Loucy (cell line): ENCODE data around the gene WWOX.

ENCODE experiments used
- H2AFZ ChIP-seq: fragments of 200-600 bp; sonication (generic); 2 replicates; pipeline ENCODE4 v1.6.0; 2016; ENCODE audit warnings: antibody characterized with exemption, mild to moderate bottlenecking, low read length, moderate library complexity
- H3F3A ChIP-seq: fragments of 200-600 bp; 2 replicates; pipeline ENCODE4 v1.6.0; 2016; ENCODE audit warnings: antibody characterized with exemption, low read depth, mild to moderate bottlenecking
- H3K27me3 ChIP-seq: fragments of 200-600 bp; sonication (generic); 2 replicates; pipeline ENCODE4 v1.6.1; 2014; ENCODE audit warnings: low read length, mild to moderate bottlenecking; ENCODE audit not compliant: insufficient read depth, poor library complexity, severe bottlenecking
- H3K36me3 ChIP-seq: fragments of 200-600 bp; sonication (generic); 2 replicates; pipeline ENCODE4 v1.6.1; 2016; ENCODE audit warnings: low read length; ENCODE audit not compliant: insufficient read depth
- H3K4me1 ChIP-seq: fragments of 200-600 bp; sonication (generic); 2 replicates; pipeline ENCODE4 v1.5.1; 2014; ENCODE audit warnings: low read length, mild to moderate bottlenecking; ENCODE audit not compliant: insufficient read depth, poor library complexity, severe bottlenecking
- H3K4me2 ChIP-seq: fragments of 200-600 bp; sonication (generic); 2 replicates; pipeline ENCODE4 v1.6.0; 2014; ENCODE audit warnings: antibody characterized with exemption, low read length, low read depth, mild to moderate bottlenecking; ENCODE audit not compliant: poor library complexity, severe bottlenecking
- H3K4me3 ChIP-seq: fragments of 200-600 bp; sonication (generic); 2 replicates; pipeline ENCODE4 v1.5.1; 2014; ENCODE audit warnings: low read length, mild to moderate bottlenecking, mixed read lengths; ENCODE audit not compliant: poor library complexity, severe bottlenecking
- H3K79me2 ChIP-seq: fragments of 200-600 bp; sonication (generic); 2 replicates; pipeline ENCODE4 v1.6.1; 2014; ENCODE audit warnings: low read length; ENCODE audit not compliant: insufficient read depth
- H3K9ac ChIP-seq: fragments of 200-600 bp; sonication (generic); 2 replicates; pipeline ENCODE4 v1.6.0; 2014; ENCODE audit warnings: mild to moderate bottlenecking, low read depth, low read length, moderate library complexity; ENCODE audit not compliant: poor library complexity, severe bottlenecking
- H3K9me2 ChIP-seq: fragments of 200-600 bp; sonication (generic); replicated peaks from 2 replicates; pipeline ENCODE4 v1.6.1; 2016; ENCODE audit warnings: low read depth, low read length, mixed read lengths
- H3K9me3 ChIP-seq: fragments of 200-600 bp; sonication (generic); 2 replicates; pipeline ENCODE4 v1.6.1; 2014; ENCODE audit warnings: mild to moderate bottlenecking, antibody characterized with exemption, low read length, low read depth; ENCODE audit not compliant: insufficient read depth
- H4K20me1 ChIP-seq: fragments of 200-600 bp; sonication (generic); 2 replicates; pipeline ENCODE4 v1.6.0; 2014; ENCODE audit warnings: antibody characterized with exemption, low read length, mild to moderate bottlenecking; ENCODE audit not compliant: insufficient read depth, poor library complexity, severe bottlenecking
- EZH2phosphoT487 ChIP-seq: fragments of 200-600 bp; IDR thresholded peaks from 2 replicates; pipeline ENCODE4 v1.6.1; 2018; ENCODE audit warnings: antibody characterized with exemption, mild to moderate bottlenecking, moderate library complexity, borderline replicate concordance
- TF ChIP-seq, protein P1 (sequence below): fragments of 200-600 bp; sonication (generic); conservative IDR thresholded peaks from 2 replicates; pipeline ENCODE4 v1.5.1; 2014; ENCODE audit warnings: mild to moderate bottlenecking, antibody characterized with exemption, low read length

WWOX gene

DNA sequence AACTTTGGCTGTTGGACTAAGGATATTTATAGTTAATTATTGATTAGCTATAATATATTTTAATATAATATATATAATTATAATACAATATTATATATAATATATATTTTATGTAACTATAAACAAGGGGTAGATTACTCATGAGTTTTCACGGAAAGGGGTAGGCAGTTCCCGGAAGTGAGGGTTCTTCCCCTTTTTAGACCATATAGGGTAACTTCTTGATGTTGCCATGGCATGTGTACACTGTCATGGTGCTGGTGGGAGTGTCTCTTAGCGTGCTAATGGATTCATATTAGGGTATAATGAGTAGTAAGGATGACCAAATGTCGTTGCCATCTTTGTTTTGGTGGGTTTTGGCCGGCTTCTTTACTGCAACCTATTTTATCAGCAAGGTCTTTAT lies 315.6 kb downstream of the WWOX start:
- Histone ChIP-seq H3K9me3 (no peaks in the 10 kb centered on the region; the same call in 1 of the 2 replicates), H3K36me3 (no peaks in the 10 kb centered on the region), H3F3A (no peaks in the 10 kb centered on the region), H2AFZ (no peak overlapping the region), H3K4me2 (no peak overlapping the region), H3K27me3 (no peaks in the 10 kb centered on the region), H4K20me1 (no peaks in the 10 kb centered on the region), H3K79me2 (no peaks in the 10 kb centered on the region), H3K9me2 (no peaks in the 10 kb centered on the region), H3K4me1 (peaks cover 7% of the 10 kb centered on the region), H3K9ac (no peak overlapping the region), H3K4me3 (no peak overlapping the region)
- TF ChIP-seq, protein P1, sequence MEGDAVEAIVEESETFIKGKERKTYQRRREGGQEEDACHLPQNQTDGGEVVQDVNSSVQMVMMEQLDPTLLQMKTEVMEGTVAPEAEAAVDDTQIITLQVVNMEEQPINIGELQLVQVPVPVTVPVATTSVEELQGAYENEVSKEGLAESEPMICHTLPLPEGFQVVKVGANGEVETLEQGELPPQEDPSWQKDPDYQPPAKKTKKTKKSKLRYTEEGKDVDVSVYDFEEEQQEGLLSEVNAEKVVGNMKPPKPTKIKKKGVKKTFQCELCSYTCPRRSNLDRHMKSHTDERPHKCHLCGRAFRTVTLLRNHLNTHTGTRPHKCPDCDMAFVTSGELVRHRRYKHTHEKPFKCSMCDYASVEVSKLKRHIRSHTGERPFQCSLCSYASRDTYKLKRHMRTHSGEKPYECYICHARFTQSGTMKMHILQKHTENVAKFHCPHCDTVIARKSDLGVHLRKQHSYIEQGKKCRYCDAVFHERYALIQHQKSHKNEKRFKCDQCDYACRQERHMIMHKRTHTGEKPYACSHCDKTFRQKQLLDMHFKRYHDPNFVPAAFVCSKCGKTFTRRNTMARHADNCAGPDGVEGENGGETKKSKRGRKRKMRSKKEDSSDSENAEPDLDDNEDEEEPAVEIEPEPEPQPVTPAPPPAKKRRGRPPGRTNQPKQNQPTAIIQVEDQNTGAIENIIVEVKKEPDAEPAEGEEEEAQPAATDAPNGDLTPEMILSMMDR, result no peak
- TF ChIP-seq EZH2phosphoT487, result no peak

DNA sequence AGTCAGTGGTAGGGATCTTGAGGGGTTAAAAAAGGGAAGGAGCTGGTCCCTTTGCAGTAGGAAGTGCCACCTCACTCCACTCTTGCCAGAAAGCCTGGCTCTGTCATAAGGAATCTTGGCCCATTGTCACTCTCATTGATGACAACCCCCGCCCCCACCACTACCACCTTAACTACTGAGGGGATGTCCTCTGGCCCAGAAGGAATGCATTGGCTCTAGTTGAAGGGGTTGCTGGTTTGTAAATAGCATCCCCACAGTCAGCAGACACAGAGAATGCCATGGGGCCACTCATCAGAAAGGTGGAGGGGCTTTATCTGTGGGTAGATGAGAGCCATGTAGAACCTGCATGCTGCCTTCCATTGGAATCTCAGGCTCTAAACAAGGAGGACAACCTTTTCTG lies 316.2 kb downstream of the WWOX start:
- Histone ChIP-seq H3K9me2 (no peaks in the 10 kb centered on the region), H3K79me2 (no peaks in the 10 kb centered on the region), H2AFZ (no peak overlapping the region), H3K9me3 (no peaks in the 10 kb centered on the region; the same call in 1 of the 2 replicates), H3K4me2 (no peak overlapping the region), H3K27me3 (no peaks in the 10 kb centered on the region), H3K36me3 (no peaks in the 10 kb centered on the region), H3K9ac (no peak overlapping the region), H3K4me3 (no peak overlapping the region), H4K20me1 (no peaks in the 10 kb centered on the region), H3F3A (no peaks in the 10 kb centered on the region), H3K4me1 (peaks cover 7% of the 10 kb centered on the region)
- TF ChIP-seq EZH2phosphoT487, result no peak
- TF ChIP-seq, protein P1, result no peak

DNA sequence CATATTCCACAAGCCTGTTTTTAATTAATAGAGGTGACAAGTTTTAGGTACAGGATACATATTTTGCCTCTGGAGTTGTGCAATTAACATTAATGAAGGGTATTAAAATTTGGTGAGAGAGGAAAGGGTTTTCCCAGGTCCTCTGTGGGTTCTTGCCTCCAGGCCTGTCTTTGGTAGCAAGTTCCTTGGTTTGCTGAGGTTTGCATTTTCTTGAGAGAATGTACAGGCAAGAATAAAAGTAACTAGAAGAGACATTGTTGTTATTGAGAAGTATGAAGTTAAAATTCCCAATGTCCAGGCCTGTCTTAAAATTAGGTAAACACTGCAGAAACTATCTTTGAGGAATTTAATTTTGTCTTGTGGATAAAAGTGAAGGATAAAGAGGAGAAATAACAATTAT lies 316.9 kb downstream of the WWOX start:
- no peaks in the 10 kb centered on the region for H3K9me2 ChIP-seq
- no peaks in the 10 kb centered on the region for H3K79me2 ChIP-seq
- no peak overlapping the region for H3K9ac ChIP-seq
- H3F3A ChIP-seq, result no peaks in the 10 kb centered on the region
- H4K20me1 ChIP-seq, result no peaks in the 10 kb centered on the region
- H3K4me2 ChIP-seq, result no peak overlapping the region
- TF ChIP-seq EZH2phosphoT487, result no peak
- TF ChIP-seq, protein P1, result no peak
- peaks cover 7% of the 10 kb centered on the region for H3K4me1 ChIP-seq
- no peaks in the 10 kb centered on the region; the same call in 1 of the 2 replicates for H3K9me3 ChIP-seq
- no peak overlapping the region for H3K4me3 ChIP-seq
- no peak overlapping the region for H2AFZ ChIP-seq
- no peaks in the 10 kb centered on the region for H3K36me3 ChIP-seq
- H3K27me3 ChIP-seq, result no peaks in the 10 kb centered on the region
